Colonic mucosa (tissue), 4 donors: ENCODE measurements around the gene AGPAT3. TPM values are rescaled to one million over a fixed set of nuclear protein-coding genes. Genes with fewer than 3 reads are reported as not detected.

ENCODE experiments used
- DNase-seq: peaks from one replicate; pipeline ENCODE4 v3.0.0-alpha.2; 2020
- H3K27ac ChIP-seq: fragments of 200-600 bp; one replicate; pipeline ENCODE4 v1.8.0; 2021
- H3K27me3 ChIP-seq: fragments of 200-600 bp; one replicate; pipeline ENCODE4 v1.8.0; 2021
- H3K36me3 ChIP-seq: fragments of 200-600 bp; one replicate; pipeline ENCODE4 v1.8.0; 2021
- H3K4me1 ChIP-seq: fragments of 200-600 bp; one replicate; pipeline ENCODE4 v1.8.0; 2021; ENCODE audit warnings: mild to moderate bottlenecking
- H3K4me3 ChIP-seq: fragments of 200-600 bp; one replicate; pipeline ENCODE4 v1.8.0; 2021
- H3K9ac ChIP-seq, 2 donors: one replicate each; pipeline ENCODE4 v1.7.0; 2013; ENCODE audit warnings: control low read depth in 2 of 2, low read depth in 2 of 2, low read length in 2 of 2
- H3K9me3 ChIP-seq: fragments of 200-600 bp; one replicate; pipeline ENCODE4 v1.8.0; 2021
- CTCF ChIP-seq: fragments of 200-600 bp; IDR thresholded peaks from one replicate; pipeline ENCODE4 v1.8.0; 2022; ENCODE audit warnings: antibody characterized with exemption, mild to moderate bottlenecking
- intact Hi-C: fragments of 100-400 bp; cut with DNase I; formaldehyde crosslinking; loops from one replicate; pipeline ENCODE4 v1.14.1; 2022
- total RNA-seq, 2 donors: library from RNA; stranded (reverse); fragmentation: NEBNext Ultra II Directional in 1 of 2; extraction: Animal tissue kit (Norgen Biotek cat#: 25700) in 1 of 2; gene quantifications; one replicate each; pipeline ENCODE4 v1.2.1, GENCODE V29; 2021
- donor health status: healthy.
- donor health status: DM: no; HTN: no; CAD: no.
- donor health status: DM: no; HTN: no; CAD: no.

Gene AGPAT3
- total RNA-seq, 2 donors from 2014 or later: 82.2 to 101 TPM

- no peak for DNase-seq
- H3K4me3 ChIP-seq: no peak overlapping the region
- no peak overlapping the region for H3K27ac ChIP-seq
- peak overlapping the region in 1 of 2 donors; percentile 19 for H3K9ac ChIP-seq
- H3K27me3 ChIP-seq: no peaks in the 10 kb centered on the region
- H3K36me3 ChIP-seq: no peaks in the 10 kb centered on the region
- no peak for TF ChIP-seq CTCF
- peaks cover 8% of the 10 kb centered on the region for H3K4me1 ChIP-seq
- intact Hi-C loops: no loop called here
- no peaks in the 10 kb centered on the region for H3K9me3 ChIP-seq
Observed at GRCh38 chr21:43925609-43926008, 60.6 kb downstream of the AGPAT3 start.

- no peak for DNase-seq
- H3K4me1 ChIP-seq: peaks cover 8% of the 10 kb centered on the region
- no peak overlapping the region for H3K27ac ChIP-seq
- no peak overlapping the region for H3K9ac ChIP-seq
- H3K4me3 ChIP-seq: no peak overlapping the region
- TF ChIP-seq CTCF: no peak
- no peaks in the 10 kb centered on the region for H3K9me3 ChIP-seq
- intact Hi-C loops: no loop called here
- H3K27me3 ChIP-seq: no peaks in the 10 kb centered on the region
- H3K36me3 ChIP-seq: no peaks in the 10 kb centered on the region
Observed at GRCh38 chr21:43926196-43926595, 61.2 kb downstream of the AGPAT3 start.

- no peak overlapping the region for H3K4me3 ChIP-seq
- H3K9ac ChIP-seq: no peak overlapping the region
- no peaks in the 10 kb centered on the region for H3K9me3 ChIP-seq
- H3K36me3 ChIP-seq: no peaks in the 10 kb centered on the region
- no peak for TF ChIP-seq CTCF
- H3K4me1 ChIP-seq: peaks cover 8% of the 10 kb centered on the region
- H3K27ac ChIP-seq: no peak overlapping the region
- intact Hi-C loops: no loop called here
- H3K27me3 ChIP-seq: no peaks in the 10 kb centered on the region
- DNase-seq: no peak
Observed at GRCh38 chr21:43927591-43928221, 62.7 kb downstream of the AGPAT3 start.

DNA sequence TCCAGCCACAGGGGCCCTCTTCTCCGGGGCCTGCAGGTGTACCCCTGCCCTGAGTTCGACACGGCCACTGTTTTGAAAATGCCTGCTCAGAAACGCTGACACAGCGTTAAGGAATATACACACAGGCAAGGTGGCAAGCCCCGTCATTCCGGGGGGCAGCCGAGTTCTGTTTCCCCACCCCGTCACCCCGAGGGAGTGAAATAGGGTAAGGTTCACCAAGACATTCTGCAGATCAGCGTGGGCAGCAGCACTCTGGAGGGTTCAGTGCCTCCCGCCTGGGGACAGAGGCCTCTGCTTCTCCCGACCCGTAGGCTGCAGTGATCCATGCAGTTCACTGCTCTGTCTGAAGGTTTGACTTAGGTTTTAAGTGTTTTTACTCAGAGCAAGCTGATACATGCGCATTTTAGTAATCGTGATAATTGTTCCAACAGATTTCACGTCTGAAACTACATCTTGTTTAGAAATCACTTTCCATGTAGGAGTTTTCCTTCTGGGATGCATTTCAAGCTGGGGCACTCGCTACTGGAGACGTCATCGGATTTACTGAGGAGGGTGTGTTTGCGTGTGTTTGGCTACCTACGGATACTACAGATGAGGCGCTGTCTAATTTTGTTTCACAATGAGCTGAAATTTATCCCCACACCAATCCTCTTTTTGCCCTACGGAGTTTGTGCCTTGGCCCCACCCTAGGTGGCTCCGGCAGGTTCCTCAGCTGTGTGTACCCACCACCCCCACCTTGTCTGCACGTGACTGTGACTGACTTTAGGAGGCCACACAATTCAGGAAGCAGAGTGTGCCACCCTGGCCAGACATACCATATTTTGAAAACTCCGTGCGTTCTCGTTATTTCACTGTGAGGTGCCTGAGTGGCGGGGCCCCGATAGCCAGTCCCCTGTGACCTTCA is 63.5 kb downstream of the AGPAT3 start:
- Histone ChIP-seq H3K9ac (peak overlapping the region in 1 of 2 donors; percentile 26), H3K36me3 (no peaks in the 10 kb centered on the region), H3K27me3 (no peaks in the 10 kb centered on the region), H3K4me3 (no peak overlapping the region), H3K4me1 (peaks cover 8% of the 10 kb centered on the region), H3K9me3 (no peaks in the 10 kb centered on the region), H3K27ac (no peak overlapping the region)
- TF ChIP-seq CTCF: no peak
- peak; percentile 74 for DNase-seq
- intact Hi-C loops: no loop called here

DNA sequence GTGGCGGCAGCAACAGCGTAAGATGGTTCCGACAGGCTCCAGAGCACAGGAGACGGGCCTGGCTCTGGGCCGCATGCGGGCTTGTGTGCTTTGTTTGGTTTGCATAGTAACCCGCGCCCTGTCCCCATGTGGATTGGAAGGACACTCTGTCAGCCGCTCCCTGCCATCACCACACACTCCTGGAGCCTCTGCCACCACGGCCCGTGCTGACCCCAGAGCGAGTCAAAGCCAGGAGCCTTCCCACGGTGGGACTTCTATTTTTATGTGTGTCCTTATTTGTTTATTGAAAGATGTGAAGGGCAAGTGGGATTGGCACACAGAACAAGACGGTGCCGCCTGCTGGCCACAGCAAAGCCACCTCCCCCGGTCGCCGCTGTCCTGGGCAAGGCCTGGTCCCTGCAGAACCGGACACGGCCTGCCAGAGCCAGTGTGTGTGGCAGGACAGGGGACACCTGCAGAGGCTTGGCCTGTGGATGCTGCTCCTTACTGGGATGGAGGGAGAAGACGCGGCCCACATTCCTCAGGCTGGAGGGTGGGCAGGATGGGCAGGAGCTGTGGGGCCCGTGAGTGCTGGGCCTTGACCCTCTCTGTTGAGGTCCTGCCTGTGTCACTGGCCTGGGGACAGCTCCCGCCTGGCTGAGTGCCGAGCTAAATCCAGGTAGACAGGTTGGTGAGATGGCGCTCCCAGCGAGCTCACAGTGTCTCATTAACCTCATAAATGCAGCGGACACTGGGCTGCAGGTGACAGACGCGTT is 64.4 kb downstream of the AGPAT3 start:
- Histone ChIP-seq H3K9ac (peak overlapping the region in 1 of 2 donors; percentile 26), H3K4me1 (peaks cover 5% of the 10 kb centered on the region), H3K27ac (no peak overlapping the region), H3K9me3 (no peaks in the 10 kb centered on the region), H3K4me3 (no peak overlapping the region), H3K36me3 (no peaks in the 10 kb centered on the region), H3K27me3 (no peaks in the 10 kb centered on the region)
- intact Hi-C loops: no loop called here
- TF ChIP-seq CTCF: no peak
- DNase-seq: peak; percentile 53
